T-helper 1 cell treated with Interleukin-12 subunit alpha and Interleukin-12 subunit beta and Interleukin-4 antibody, amounts not matched to agents 30 μg/mL and 1 μg/mL, for 36 hours (primary cell): ENCODE measurements around the gene ATP11A.

Source experiments
- H3K27ac Mint-ChIP-seq: one replicate; pipeline ENCODE4 v1.8.0; 2021; ENCODE audit warnings: mild to moderate bottlenecking, mixed read lengths
- H3K27me3 Mint-ChIP-seq: one replicate; pipeline ENCODE4 v1.8.0; 2021; ENCODE audit warnings: low read depth, mixed read lengths
- H3K36me3 Mint-ChIP-seq: one replicate; pipeline ENCODE4 v1.8.0; 2021; ENCODE audit warnings: low read depth, mixed read lengths
- H3K4me1 Mint-ChIP-seq: one replicate; pipeline ENCODE4 v1.8.0; 2021; ENCODE audit warnings: low read depth, mixed read lengths
- H3K4me3 Mint-ChIP-seq: one replicate; pipeline ENCODE4 v1.8.0; 2021; ENCODE audit warnings: mild to moderate bottlenecking, moderate library complexity, mixed read lengths
- H3K9me3 Mint-ChIP-seq: one replicate; pipeline ENCODE4 v1.8.0; 2021; ENCODE audit warnings: mixed read lengths

The ATP11A gene

GRCh38 chr13:112923962-112924361, 234.1 kb downstream of the ATP11A start:
- Mint-ChIP-seq H3K27ac (no peak overlapping the region), H3K9me3 (peaks cover 3% of the 10 kb centered on the region), H3K4me1 (no peaks in the 10 kb centered on the region), H3K27me3 (peaks cover 24% of the 10 kb centered on the region), H3K4me3 (no peak overlapping the region), H3K36me3 (no peaks in the 10 kb centered on the region)

- Mint-ChIP-seq H3K4me3 (no peak overlapping the region), H3K36me3 (no peaks in the 10 kb centered on the region), H3K9me3 (peaks cover 3% of the 10 kb centered on the region), H3K27ac (no peak overlapping the region), H3K27me3 (peaks cover 28% of the 10 kb centered on the region), H3K4me1 (peaks cover 3% of the 10 kb centered on the region)
Measured at GRCh38 chr13:112924365-112924764, 234.5 kb downstream of the ATP11A start.

DNA sequence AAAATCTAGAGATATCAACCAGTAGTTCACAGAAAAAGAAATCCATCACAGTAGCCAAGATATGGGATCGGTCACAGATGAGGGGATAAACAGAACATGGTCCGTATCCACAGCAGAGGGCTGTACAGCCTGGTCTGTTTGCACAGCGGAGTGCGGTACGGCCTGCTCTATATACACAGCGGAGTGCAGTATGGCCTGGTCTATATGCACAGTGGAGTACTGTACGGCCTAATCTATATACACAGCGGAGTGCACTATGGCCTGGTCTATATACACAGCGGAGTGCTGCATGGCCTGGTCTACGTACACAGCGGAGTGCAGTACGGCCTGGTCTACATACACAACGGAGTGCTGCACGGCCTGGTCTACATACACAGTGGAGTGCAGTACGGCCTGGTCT, 236.2 kb downstream of the ATP11A start:
- peaks cover 3% of the 10 kb centered on the region for H3K9me3 Mint-ChIP-seq
- H3K36me3 Mint-ChIP-seq, result no peaks in the 10 kb centered on the region
- H3K4me3 Mint-ChIP-seq, result no peak overlapping the region
- H3K27me3 Mint-ChIP-seq, result peaks cover 39% of the 10 kb centered on the region
- peaks cover 6% of the 10 kb centered on the region for H3K4me1 Mint-ChIP-seq
- no peak overlapping the region for H3K27ac Mint-ChIP-seq

DNA sequence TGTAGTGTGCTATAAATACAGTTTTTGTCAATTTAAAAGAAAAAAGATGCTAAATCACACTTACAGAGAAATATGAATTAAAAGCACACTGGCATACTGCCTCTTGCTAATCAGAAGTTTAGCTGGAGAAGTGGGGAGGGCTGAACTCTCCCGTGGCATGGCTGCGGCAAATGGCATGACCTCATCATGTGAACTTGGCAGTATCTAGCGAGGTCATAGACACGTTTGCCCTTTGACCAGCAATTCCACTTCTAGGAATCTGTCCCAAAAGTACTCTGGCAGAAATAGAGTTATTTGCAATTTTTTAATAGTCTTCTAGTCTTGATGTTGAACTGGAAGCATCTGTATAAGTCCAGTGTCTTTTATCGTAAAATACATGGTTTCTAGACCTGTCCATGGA, 237.2 kb downstream of the ATP11A start:
- H3K27me3 Mint-ChIP-seq, result peaks cover 39% of the 10 kb centered on the region
- H3K4me3 Mint-ChIP-seq, result no peak overlapping the region
- H3K27ac Mint-ChIP-seq, result no peak overlapping the region

GRCh38 chr13:112928020-112928971, 238.5 kb downstream of the ATP11A start:
- peaks cover 6% of the 10 kb centered on the region for H3K4me1 Mint-ChIP-seq
- no peak overlapping the region for H3K4me3 Mint-ChIP-seq
- H3K27ac Mint-ChIP-seq, result no peak overlapping the region
- H3K9me3 Mint-ChIP-seq, result peaks cover 3% of the 10 kb centered on the region
- peaks cover 35% of the 10 kb centered on the region for H3K27me3 Mint-ChIP-seq
- H3K36me3 Mint-ChIP-seq, result no peaks in the 10 kb centered on the region

More for the DNA sequence above, 237.2 kb downstream of the ATP11A start:
- peaks cover 6% of the 10 kb centered on the region for H3K4me1 Mint-ChIP-seq
- H3K36me3 Mint-ChIP-seq, result no peaks in the 10 kb centered on the region
- peaks cover 3% of the 10 kb centered on the region for H3K9me3 Mint-ChIP-seq

- H3K27me3 Mint-ChIP-seq, result peaks cover 35% of the 10 kb centered on the region
- peaks cover 3% of the 10 kb centered on the region for H3K9me3 Mint-ChIP-seq
- H3K4me1 Mint-ChIP-seq, result peaks cover 6% of the 10 kb centered on the region
- H3K27ac Mint-ChIP-seq, result no peak overlapping the region
- no peak overlapping the region for H3K4me3 Mint-ChIP-seq
- H3K36me3 Mint-ChIP-seq, result no peaks in the 10 kb centered on the region
Measured at GRCh38 chr13:112928972-112929782, 239.3 kb downstream of the ATP11A start.

GRCh38 chr13:112929783-112930055, 239.9 kb downstream of the ATP11A start:
- H3K36me3 Mint-ChIP-seq, result no peaks in the 10 kb centered on the region
- H3K4me3 Mint-ChIP-seq, result no peak overlapping the region
- peaks cover 6% of the 10 kb centered on the region for H3K4me1 Mint-ChIP-seq
- peaks cover 35% of the 10 kb centered on the region for H3K27me3 Mint-ChIP-seq
- H3K9me3 Mint-ChIP-seq, result peaks cover 3% of the 10 kb centered on the region
- no peak overlapping the region for H3K27ac Mint-ChIP-seq

DNA sequence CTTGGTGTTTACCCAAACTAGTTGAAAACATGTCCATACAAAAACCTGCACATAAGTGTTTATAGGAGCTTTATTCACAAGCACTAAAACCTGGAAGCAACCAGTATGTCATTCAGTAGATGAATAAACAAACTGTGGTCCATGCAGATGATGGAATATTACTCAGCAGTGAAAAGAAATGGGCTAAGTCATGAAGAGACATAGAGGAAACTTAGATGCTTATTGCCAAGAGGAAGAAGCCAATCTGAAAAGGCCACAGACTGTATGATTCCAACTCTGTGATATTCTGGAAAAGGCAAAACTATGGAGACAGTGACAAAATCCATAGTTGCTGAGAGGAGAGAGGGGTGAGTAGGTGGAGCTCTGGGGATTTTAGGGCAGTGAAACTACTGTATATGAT, 240.4 kb downstream of the ATP11A start:
- peaks cover 35% of the 10 kb centered on the region for H3K27me3 Mint-ChIP-seq
- peaks cover 6% of the 10 kb centered on the region for H3K4me1 Mint-ChIP-seq
- H3K9me3 Mint-ChIP-seq, result peaks cover 3% of the 10 kb centered on the region
- no peak overlapping the region for H3K27ac Mint-ChIP-seq
- no peak overlapping the region for H3K4me3 Mint-ChIP-seq
- no peaks in the 10 kb centered on the region for H3K36me3 Mint-ChIP-seq

- no peaks in the 10 kb centered on the region for H3K36me3 Mint-ChIP-seq
- no peak overlapping the region for H3K4me3 Mint-ChIP-seq
- no peak overlapping the region for H3K27ac Mint-ChIP-seq
- peaks cover 3% of the 10 kb centered on the region for H3K9me3 Mint-ChIP-seq
- H3K27me3 Mint-ChIP-seq, result peaks cover 35% of the 10 kb centered on the region
- H3K4me1 Mint-ChIP-seq, result peaks cover 6% of the 10 kb centered on the region
Measured at GRCh38 chr13:112931028-112931934, 241.4 kb downstream of the ATP11A start.

DNA sequence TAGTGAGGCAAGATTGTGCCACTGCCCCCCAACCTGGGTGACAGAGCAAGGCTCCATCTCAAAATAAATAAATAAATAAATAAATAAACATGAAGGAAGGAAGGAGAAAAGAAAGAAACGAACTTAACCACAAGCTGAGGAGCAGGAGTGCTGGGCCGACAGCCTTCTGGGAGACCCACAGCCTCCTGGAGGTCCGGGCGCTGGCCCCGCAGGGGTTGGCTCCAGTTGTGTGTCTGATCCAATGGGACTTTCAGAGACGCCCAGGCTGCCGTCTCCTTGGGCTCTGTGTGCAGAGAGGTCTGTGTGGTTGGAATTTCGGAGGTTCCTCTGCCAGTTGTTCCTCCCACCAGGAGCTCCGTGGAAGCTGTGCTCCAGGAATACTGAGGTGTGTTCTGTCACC, 243.1 kb downstream of the ATP11A start:
- no peak overlapping the region for H3K27ac Mint-ChIP-seq
- no peaks in the 10 kb centered on the region for H3K36me3 Mint-ChIP-seq
- H3K4me1 Mint-ChIP-seq, result peaks cover 6% of the 10 kb centered on the region
- H3K27me3 Mint-ChIP-seq, result peaks cover 28% of the 10 kb centered on the region
- H3K9me3 Mint-ChIP-seq, result no peaks in the 10 kb centered on the region
- no peak overlapping the region for H3K4me3 Mint-ChIP-seq

GRCh38 chr13:112933649-112934048, 243.8 kb downstream of the ATP11A start:
- peaks cover 6% of the 10 kb centered on the region for H3K4me1 Mint-ChIP-seq
- H3K27me3 Mint-ChIP-seq, result peaks cover 21% of the 10 kb centered on the region

DNA sequence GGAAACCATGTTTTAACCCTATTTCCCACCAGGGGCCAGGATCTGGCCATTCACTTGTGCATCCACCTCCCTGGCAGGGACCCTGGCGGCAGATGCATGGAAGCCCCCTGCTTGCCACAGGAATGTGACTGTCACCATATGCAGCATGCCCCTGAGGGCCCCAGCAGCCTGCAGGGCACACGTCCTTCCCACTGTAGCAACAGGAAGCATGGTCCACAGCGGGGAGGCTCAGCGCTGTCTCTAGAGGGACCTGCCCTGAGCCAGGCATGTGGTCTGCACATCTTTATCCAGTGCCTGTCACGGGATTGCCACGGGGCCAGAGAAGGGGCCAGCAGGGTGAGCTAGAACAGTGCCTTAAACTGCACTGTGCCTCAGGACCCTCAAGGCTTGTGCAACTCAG, 244.2 kb downstream of the ATP11A start:
- Mint-ChIP-seq H3K27ac (no peak overlapping the region), H3K4me1 (peaks cover 6% of the 10 kb centered on the region), H3K4me3 (no peak overlapping the region), H3K27me3 (peaks cover 18% of the 10 kb centered on the region), H3K36me3 (no peaks in the 10 kb centered on the region), H3K9me3 (no peaks in the 10 kb centered on the region)

More at GRCh38 chr13:112933649-112934048, 243.8 kb downstream of the ATP11A start:
- H3K27ac Mint-ChIP-seq, result no peak overlapping the region
- H3K4me3 Mint-ChIP-seq, result no peak overlapping the region
- no peaks in the 10 kb centered on the region for H3K9me3 Mint-ChIP-seq
- no peaks in the 10 kb centered on the region for H3K36me3 Mint-ChIP-seq
